Muscle layer of duodenum (tissue), 2 donors: ENCODE results near the gene KCNB1.
"Not testable (repeated sequence)": the region's sequence is repeated elsewhere in the genome, so short reads cannot be mapped to it uniquely, and the experiment has no call there.

Source experiments
- H3K27ac ChIP-seq: one replicate; pipeline ENCODE4 v1.7.0; 2013; ENCODE audit warnings: mild to moderate bottlenecking, low read length
- H3K27me3 ChIP-seq: one replicate; pipeline ENCODE4 v1.7.0; 2013; ENCODE audit warnings: low read depth, mild to moderate bottlenecking, control low read depth, low read length
- H3K36me3 ChIP-seq, 2 donors: one replicate each; pipeline ENCODE4 v1.7.0; 2013; ENCODE audit warnings: low read length in 2 of 2, control low read depth in 1 of 2, mild to moderate bottlenecking in 1 of 2; ENCODE audit not compliant: insufficient read depth in 2 of 2, control insufficient read depth in 1 of 2
- H3K4me1 ChIP-seq, 2 donors: one replicate each; pipeline ENCODE4 v1.7.0; 2013; ENCODE audit warnings: low read length in 2 of 2, mild to moderate bottlenecking in 2 of 2, control low read depth in 1 of 2, moderate library complexity in 1 of 2; ENCODE audit not compliant: insufficient read depth in 2 of 2, control insufficient read depth in 1 of 2
- H3K4me3 ChIP-seq, 2 donors: one replicate each; pipeline ENCODE4 v1.7.0; 2013; ENCODE audit warnings: low read length in 2 of 2, low read depth in 1 of 2, mild to moderate bottlenecking in 1 of 2
- H3K9me3 ChIP-seq, 2 donors: one replicate each; pipeline ENCODE4 v1.7.0; 2013; ENCODE audit warnings: low read length in 2 of 2, control low read depth in 1 of 2, mild to moderate bottlenecking in 1 of 2; ENCODE audit not compliant: control insufficient read depth in 1 of 2
- donor health status: healthy.

KCNB1 gene

GRCh38 chr20:49418809-49419208 is 63.7 kb downstream of the KCNB1 start:
- Histone ChIP-seq H3K36me3 (no peaks in the 10 kb centered on the region), H3K9me3 (no peaks in the 10 kb centered on the region), H3K4me1 (peaks cover 0 to 35% of the 10 kb centered on the region in 2 donors), H3K4me3 (no peak overlapping the region), H3K27ac (peak overlapping the region; percentile 34), H3K27me3 (no peaks in the 10 kb centered on the region)

GRCh38 chr20:49417843-49418555 is 64.5 kb downstream of the KCNB1 start:
- H3K9me3 ChIP-seq: no peaks in the 10 kb centered on the region
- H3K4me3 ChIP-seq: no peak overlapping the region
- H3K27ac ChIP-seq: peak overlapping the region; percentile 34
- no peaks in the 10 kb centered on the region for H3K27me3 ChIP-seq
- no peaks in the 10 kb centered on the region for H3K36me3 ChIP-seq
- H3K4me1 ChIP-seq: peaks cover 0 to 35% of the 10 kb centered on the region in 2 donors

GRCh38 chr20:49415668-49416044 is 66.8 kb downstream of the KCNB1 start:
- Histone ChIP-seq H3K9me3 (no peaks in the 10 kb centered on the region), H3K36me3 (no peaks in the 10 kb centered on the region), H3K4me3 (no peak overlapping the region), H3K27ac (peak overlapping the region; percentile 61), H3K4me1 (peaks cover 0 to 31% of the 10 kb centered on the region in 2 donors), H3K27me3 (no peaks in the 10 kb centered on the region)

GRCh38 chr20:49415005-49415667 is 67.3 kb downstream of the KCNB1 start:
- H3K36me3 ChIP-seq: no peaks in the 10 kb centered on the region
- peaks cover 0 to 31% of the 10 kb centered on the region in 2 donors for H3K4me1 ChIP-seq
- no peaks in the 10 kb centered on the region for H3K9me3 ChIP-seq
- H3K27ac ChIP-seq: peak overlapping the region; percentile 61
- H3K4me3 ChIP-seq: no peak overlapping the region
- no peaks in the 10 kb centered on the region for H3K27me3 ChIP-seq

GRCh38 chr20:49413677-49414076 is 68.8 kb downstream of the KCNB1 start:
- H3K36me3 ChIP-seq: no peaks in the 10 kb centered on the region
- peaks cover 0 to 36% of the 10 kb centered on the region in 2 donors for H3K4me1 ChIP-seq
- H3K4me3 ChIP-seq: no peak overlapping the region
- H3K27ac ChIP-seq: no peak overlapping the region
- H3K9me3 ChIP-seq: no peaks in the 10 kb centered on the region
- H3K27me3 ChIP-seq: no peaks in the 10 kb centered on the region

GRCh38 chr20:49412953-49413352 is 69.5 kb downstream of the KCNB1 start:
- H3K36me3 ChIP-seq: no peaks in the 10 kb centered on the region
- H3K4me1 ChIP-seq: peaks cover 0 to 36% of the 10 kb centered on the region in 2 donors
- H3K9me3 ChIP-seq: no peaks in the 10 kb centered on the region
- no peaks in the 10 kb centered on the region for H3K27me3 ChIP-seq
- H3K4me3 ChIP-seq: no peak overlapping the region
- no peak overlapping the region for H3K27ac ChIP-seq

GRCh38 chr20:49412254-49412653 is 70.2 kb downstream of the KCNB1 start:
- Histone ChIP-seq H3K27ac (no peak overlapping the region), H3K4me1 (peaks cover 0 to 36% of the 10 kb centered on the region in 2 donors), H3K27me3 (no peaks in the 10 kb centered on the region), H3K36me3 (no peaks in the 10 kb centered on the region), H3K9me3 (no peaks in the 10 kb centered on the region), H3K4me3 (no peak overlapping the region)

GRCh38 chr20:49411221-49411925 is 71.1 kb downstream of the KCNB1 start:
- peaks cover 0 to 30% of the 10 kb centered on the region in 2 donors for H3K4me1 ChIP-seq
- H3K9me3 ChIP-seq: no peaks in the 10 kb centered on the region
- H3K27ac ChIP-seq: no peak overlapping the region
- H3K36me3 ChIP-seq: no peaks in the 10 kb centered on the region
- no peak overlapping the region for H3K4me3 ChIP-seq
- no peaks in the 10 kb centered on the region for H3K27me3 ChIP-seq

GRCh38 chr20:49409975-49410621 is 72.4 kb downstream of the KCNB1 start:
- H3K9me3 ChIP-seq, H3K27me3 ChIP-seq, H3K27ac ChIP-seq, H3K4me3 ChIP-seq, H3K36me3 ChIP-seq: not testable (repeated sequence)
- peaks cover 0 to 28% of the 10 kb centered on the region in 2 donors for H3K4me1 ChIP-seq

GRCh38 chr20:49409302-49409974 is 73.0 kb downstream of the KCNB1 start:
- Histone ChIP-seq H3K4me1 (peaks cover 0 to 23% of the 10 kb centered on the region in 2 donors), H3K36me3 (no peaks in the 10 kb centered on the region), H3K9me3 (no peaks in the 10 kb centered on the region), H3K27ac (no peak overlapping the region), H3K27me3 (no peaks in the 10 kb centered on the region), H3K4me3 (no peak overlapping the region)
